Muscle layer of colon (tissue), 2 donors: ENCODE measurements around the gene LLGL2.

Experiments
- H3K27ac ChIP-seq: one replicate; pipeline ENCODE4 v1.7.0; 2013; ENCODE audit warnings: low read depth, mild to moderate bottlenecking, low read length, moderate library complexity
- H3K27me3 ChIP-seq, 2 donors: one replicate each; pipeline ENCODE4 v1.7.0; 2013; ENCODE audit warnings: low read length in 2 of 2, mild to moderate bottlenecking in 2 of 2; ENCODE audit not compliant: insufficient read depth in 2 of 2, control insufficient read depth in 1 of 2
- H3K36me3 ChIP-seq: one replicate; pipeline ENCODE4 v1.7.0; 2013; ENCODE audit warnings: mild to moderate bottlenecking, low read length; ENCODE audit not compliant: insufficient read depth
- H3K4me1 ChIP-seq: one replicate; pipeline ENCODE4 v1.7.0; 2013; ENCODE audit warnings: mild to moderate bottlenecking, low read length; ENCODE audit not compliant: insufficient read depth
- H3K4me3 ChIP-seq, 2 donors: one replicate each; pipeline ENCODE4 v1.7.0; 2013; ENCODE audit warnings: low read length in 2 of 2, low read depth in 1 of 2, mild to moderate bottlenecking in 1 of 2, moderate library complexity in 1 of 2
- H3K9ac ChIP-seq: one replicate; pipeline ENCODE4 v1.7.0; 2013; ENCODE audit warnings: low read length
- H3K9me3 ChIP-seq: one replicate; pipeline ENCODE4 v1.7.0; 2013; ENCODE audit warnings: mild to moderate bottlenecking, low read length
- donor health status: abdominal sarcoma.
- donor health status: Adenocarcinoma of cecum.

LLGL2 gene

DNA sequence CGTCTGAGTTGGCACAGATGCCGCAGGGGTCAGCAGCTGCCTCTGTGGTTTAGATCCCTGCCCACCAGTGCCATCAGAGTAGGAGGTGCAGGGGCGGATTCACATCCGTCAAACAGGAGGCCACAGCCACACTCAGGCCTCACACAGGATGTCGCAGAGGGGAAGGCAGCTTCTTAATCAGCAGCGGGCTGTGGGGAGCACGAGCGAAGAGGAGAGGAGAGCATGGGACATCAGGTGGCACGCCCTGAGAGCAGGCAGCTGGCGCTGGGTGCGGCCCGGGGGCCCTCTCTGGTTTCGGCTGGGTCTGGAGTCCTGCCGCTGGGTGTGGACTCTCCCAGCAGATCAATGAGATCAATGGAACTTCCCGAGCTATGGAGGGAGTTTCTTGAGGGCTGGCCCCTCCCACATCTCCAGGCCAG is 9.6 kb downstream of the LLGL2 start:
- no peaks in the 10 kb centered on the region for H3K4me1 ChIP-seq
- no peak overlapping the region for H3K4me3 ChIP-seq

DNA sequence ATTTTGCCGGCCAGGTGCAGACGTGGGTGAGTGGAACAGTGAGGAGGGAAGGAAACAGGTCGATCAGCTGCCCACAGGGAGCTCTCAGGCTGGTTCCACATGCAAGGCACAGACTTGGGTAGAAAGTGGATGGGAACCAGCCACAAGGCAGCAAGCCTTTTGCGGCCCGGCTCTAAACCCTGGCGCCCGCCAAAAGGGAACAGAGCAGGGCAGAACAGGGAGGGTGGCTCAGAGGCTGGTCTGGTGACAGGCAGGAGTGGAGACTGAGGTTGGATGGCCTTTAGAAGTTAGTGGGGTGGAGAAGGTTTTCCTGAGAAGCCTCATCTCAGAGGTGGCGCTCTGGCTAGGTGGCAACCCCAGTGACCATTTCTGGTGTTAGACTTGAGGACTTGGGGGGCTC is 10.4 kb downstream of the LLGL2 start:
- H3K9me3 ChIP-seq = no peaks in the 10 kb centered on the region
- no peaks in the 10 kb centered on the region for H3K27me3 ChIP-seq
- H3K36me3 ChIP-seq = no peaks in the 10 kb centered on the region
- H3K4me3 ChIP-seq = no peak overlapping the region
- H3K9ac ChIP-seq = no peak overlapping the region
- no peaks in the 10 kb centered on the region for H3K4me1 ChIP-seq
- H3K27ac ChIP-seq = no peak overlapping the region

More for the DNA sequence above, 9.6 kb downstream of the LLGL2 start:
- no peak overlapping the region for H3K9ac ChIP-seq
- no peaks in the 10 kb centered on the region for H3K9me3 ChIP-seq
- H3K27ac ChIP-seq = no peak overlapping the region
- no peaks in the 10 kb centered on the region for H3K27me3 ChIP-seq
- no peaks in the 10 kb centered on the region for H3K36me3 ChIP-seq

DNA sequence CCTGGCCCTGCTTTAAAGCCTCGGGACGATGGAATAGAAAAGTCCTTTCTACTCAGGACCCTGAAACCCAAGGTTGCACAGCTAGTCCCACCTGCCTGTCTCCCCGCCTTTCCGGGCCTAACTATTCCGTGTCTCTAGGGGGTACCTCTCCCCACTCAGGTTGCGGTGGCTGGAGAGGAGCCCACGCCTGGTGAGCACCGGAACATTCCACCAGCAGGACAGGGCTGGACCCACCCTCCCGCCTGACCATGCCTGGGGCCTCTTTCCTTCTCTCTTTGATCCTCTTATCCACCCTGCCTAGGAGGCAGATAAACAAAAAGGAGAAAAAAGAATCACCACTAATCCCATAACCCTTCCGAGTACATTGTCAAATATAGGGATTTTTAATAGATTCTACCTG is 10.9 kb downstream of the LLGL2 start:
- Histone ChIP-seq H3K4me1 (no peaks in the 10 kb centered on the region), H3K9me3 (no peaks in the 10 kb centered on the region), H3K36me3 (no peaks in the 10 kb centered on the region), H3K27ac (no peak overlapping the region), H3K9ac (no peak overlapping the region), H3K27me3 (no peaks in the 10 kb centered on the region), H3K4me3 (no peak overlapping the region)

DNA sequence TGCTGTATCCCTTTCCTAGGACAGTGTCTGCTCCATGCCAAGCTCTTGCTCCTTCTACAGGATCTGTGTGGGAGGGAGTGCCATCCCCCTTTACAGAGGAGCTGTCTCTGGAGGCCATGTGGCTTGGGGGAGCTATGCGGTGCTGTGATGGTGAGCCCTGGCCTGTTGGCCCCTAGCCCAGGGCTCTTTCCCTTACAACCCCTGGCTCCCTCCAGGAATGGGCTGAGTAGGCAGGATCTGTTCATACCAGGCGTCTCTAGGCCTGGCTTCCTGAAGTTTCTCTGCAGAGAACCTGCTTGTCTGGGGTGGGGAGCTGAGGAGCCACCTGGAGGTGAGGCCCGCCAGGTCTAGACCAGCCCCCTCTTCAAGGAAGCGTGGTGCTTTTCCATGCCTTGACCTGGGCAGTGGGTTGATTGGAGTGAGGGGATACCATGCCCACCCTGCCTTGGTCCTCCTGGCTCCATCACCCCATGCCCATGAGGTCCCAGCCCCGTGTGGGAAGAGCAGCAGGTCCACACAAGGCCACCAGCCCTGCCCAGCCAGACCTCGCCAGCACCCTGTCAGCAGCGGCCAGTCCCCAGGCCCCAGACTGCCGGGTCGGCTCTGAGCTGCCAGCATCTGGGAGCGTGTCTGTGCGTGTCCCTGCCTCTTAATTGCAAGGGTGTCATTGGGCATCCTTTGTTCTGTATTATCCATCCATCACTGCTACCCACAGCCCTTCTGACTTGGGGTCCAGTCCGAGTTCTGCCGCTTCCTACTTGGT is 14.7 kb downstream of the LLGL2 start:
- no peak overlapping the region for H3K27ac ChIP-seq
- H3K27me3 ChIP-seq = no peaks in the 10 kb centered on the region
- H3K36me3 ChIP-seq = no peaks in the 10 kb centered on the region
- H3K9me3 ChIP-seq = no peaks in the 10 kb centered on the region
- no peak overlapping the region for H3K4me3 ChIP-seq
- no peak overlapping the region for H3K9ac ChIP-seq
- H3K4me1 ChIP-seq = no peaks in the 10 kb centered on the region

DNA sequence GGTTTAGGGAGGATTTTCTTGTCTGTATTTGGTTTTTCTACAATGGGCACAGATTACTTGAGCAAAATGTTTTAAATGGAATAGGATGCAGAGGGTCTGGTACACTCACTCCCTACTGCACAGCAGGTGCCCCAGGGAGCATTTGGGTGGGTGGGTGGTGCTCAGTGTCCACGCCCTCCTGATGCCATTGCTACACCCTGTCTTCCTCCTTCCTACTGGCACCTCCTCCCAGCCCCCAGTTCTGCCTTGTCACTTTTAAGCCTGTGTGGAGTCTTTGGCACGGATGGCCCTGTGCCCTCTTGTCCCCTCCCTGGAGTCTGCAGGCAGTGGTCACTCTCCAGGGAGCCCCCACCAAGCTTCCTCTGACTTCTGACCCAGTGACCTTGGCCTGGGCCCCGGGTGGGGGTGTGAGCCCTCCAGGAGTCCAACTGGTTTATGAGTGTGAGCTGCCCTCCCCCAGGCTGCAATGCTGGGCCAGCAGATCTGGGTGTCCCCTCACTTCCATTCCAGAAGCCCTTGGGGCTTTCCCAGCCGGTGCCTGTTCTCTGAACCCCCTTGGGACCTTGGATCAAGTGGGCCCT is 15.5 kb downstream of the LLGL2 start:
- Histone ChIP-seq H3K9ac (no peak overlapping the region), H3K36me3 (no peaks in the 10 kb centered on the region), H3K4me3 (no peak overlapping the region), H3K9me3 (no peaks in the 10 kb centered on the region), H3K4me1 (no peaks in the 10 kb centered on the region), H3K27me3 (no peaks in the 10 kb centered on the region), H3K27ac (no peak overlapping the region)

DNA sequence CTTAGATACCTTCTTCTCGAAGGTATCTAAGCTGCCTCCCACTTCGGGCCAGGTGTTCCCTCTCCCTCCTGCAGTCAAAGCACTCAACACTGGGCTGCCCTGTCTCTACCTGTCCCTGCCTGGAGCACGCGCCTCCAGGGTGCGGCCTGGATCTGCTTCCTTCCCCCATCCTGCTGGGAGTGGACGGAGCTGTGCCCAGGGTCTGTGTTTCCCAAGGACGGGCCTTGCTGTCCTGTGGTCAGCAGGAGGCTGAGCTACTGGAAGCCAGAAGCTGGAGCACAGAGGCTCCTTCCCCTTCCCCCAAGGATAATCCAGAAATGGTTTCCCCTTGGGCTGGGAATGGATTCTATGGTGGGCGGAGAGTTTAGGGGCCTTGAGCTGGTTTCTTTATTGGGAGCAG is 16.7 kb downstream of the LLGL2 start:
- no peak overlapping the region for H3K27ac ChIP-seq
- H3K36me3 ChIP-seq = no peaks in the 10 kb centered on the region
- no peaks in the 10 kb centered on the region for H3K4me1 ChIP-seq
- H3K9me3 ChIP-seq = no peaks in the 10 kb centered on the region
- no peak overlapping the region for H3K9ac ChIP-seq
- H3K4me3 ChIP-seq = no peak overlapping the region
- H3K27me3 ChIP-seq = no peaks in the 10 kb centered on the region

DNA sequence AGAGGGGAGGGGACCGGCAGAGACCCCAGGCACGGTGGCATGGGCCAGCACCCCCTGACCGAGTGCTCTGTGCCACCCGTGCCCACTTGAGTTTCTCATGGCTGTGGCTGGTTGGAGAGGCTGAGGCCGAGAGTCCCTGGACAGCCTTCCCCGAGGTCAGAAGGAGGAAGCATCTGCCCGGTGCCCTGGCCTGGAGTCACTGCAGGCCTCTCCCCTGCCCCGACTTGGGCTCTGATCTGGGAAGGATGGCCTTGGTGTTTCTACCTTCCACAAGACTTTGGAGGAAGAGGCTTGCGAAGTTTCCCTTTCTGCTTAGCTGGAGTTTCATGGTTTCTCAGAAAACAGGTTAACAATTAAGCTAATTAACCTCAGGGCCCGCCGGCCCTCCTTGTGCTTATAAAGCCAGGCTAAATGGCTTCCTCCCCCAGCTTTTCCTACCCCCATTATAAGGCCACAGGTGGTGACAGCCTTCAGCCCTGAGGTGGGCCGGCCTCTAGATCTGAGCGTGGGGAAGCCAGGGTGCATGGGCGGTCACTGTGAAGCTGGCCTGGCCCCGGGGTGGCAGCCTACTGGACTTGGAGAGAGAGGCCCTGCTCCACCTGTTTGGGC is 17.3 kb downstream of the LLGL2 start:
- Histone ChIP-seq H3K9me3 (no peaks in the 10 kb centered on the region), H3K9ac (no peak overlapping the region), H3K36me3 (no peaks in the 10 kb centered on the region), H3K27ac (no peak overlapping the region), H3K27me3 (no peaks in the 10 kb centered on the region), H3K4me3 (no peak overlapping the region), H3K4me1 (no peaks in the 10 kb centered on the region)

DNA sequence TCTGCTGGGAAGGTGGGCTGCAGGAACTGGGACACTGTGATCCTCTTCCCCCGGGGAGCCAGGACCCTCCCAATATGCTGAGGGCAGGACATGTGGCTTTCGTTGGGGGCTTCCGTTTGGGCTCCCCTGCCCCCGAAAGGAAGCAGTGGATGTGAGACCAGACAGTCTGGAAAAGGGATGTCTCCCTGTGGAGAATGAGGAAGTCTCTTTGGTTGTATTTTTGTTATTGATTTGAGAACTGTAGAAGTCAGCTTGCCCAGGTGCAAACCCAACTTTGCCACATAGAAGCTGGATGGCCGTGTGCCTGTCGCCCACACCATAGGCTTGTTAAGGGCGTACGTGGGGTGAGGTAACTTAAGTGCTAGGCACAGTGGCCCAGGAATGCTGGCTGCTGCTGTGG is 18.8 kb downstream of the LLGL2 start:
- H3K4me3 ChIP-seq = no peak overlapping the region
- no peak overlapping the region for H3K9ac ChIP-seq
- H3K27me3 ChIP-seq = no peaks in the 10 kb centered on the region
- H3K27ac ChIP-seq = no peak overlapping the region
- no peaks in the 10 kb centered on the region for H3K36me3 ChIP-seq
- no peaks in the 10 kb centered on the region for H3K9me3 ChIP-seq
- H3K4me1 ChIP-seq = no peaks in the 10 kb centered on the region

DNA sequence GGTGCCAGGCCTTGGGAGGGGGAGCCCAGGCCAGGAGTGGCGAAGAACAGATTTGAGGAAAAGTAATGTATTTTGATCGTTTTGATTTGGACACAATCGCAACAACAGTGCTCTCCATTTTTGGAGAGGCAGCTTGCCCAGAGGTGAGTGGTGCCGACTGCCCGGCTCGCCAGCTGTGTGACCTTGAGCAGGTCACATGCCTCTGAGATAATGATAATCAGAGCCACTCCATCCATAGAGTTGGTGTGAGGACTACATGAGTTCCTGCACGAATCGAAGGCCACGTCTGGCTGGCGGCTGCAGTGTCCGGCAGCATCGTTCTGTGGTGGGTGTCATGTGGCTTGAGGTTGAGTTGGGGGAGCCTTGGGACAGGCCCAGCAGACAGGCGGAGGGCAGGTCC is 20.7 kb downstream of the LLGL2 start:
- Histone ChIP-seq H3K9ac (no peak overlapping the region), H3K4me3 (no peak overlapping the region), H3K27me3 (no peaks in the 10 kb centered on the region), H3K36me3 (no peaks in the 10 kb centered on the region), H3K27ac (no peak overlapping the region), H3K4me1 (no peaks in the 10 kb centered on the region), H3K9me3 (no peaks in the 10 kb centered on the region)

DNA sequence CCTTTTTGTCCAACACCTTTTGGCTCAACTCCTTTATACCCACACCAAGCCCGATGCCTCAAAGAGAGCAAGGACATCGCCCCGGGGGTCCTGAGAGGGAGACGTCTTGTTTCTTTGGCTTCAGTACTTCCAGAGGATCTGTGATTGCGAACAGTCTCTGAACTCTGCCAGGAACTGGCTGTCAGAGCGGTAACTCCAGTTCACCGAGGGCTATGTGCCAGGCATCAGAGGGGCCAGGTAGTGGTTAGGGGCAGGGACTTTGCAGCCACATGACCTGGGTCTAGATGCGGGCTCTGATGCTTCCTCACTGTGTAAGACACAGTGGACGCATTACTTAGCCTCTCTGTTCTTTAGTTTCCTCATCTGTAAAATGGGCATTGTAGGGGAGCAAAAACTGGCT is 21.6 kb downstream of the LLGL2 start:
- H3K27ac ChIP-seq = no peak overlapping the region
- no peak overlapping the region for H3K9ac ChIP-seq
- no peaks in the 10 kb centered on the region for H3K4me1 ChIP-seq

DNA sequence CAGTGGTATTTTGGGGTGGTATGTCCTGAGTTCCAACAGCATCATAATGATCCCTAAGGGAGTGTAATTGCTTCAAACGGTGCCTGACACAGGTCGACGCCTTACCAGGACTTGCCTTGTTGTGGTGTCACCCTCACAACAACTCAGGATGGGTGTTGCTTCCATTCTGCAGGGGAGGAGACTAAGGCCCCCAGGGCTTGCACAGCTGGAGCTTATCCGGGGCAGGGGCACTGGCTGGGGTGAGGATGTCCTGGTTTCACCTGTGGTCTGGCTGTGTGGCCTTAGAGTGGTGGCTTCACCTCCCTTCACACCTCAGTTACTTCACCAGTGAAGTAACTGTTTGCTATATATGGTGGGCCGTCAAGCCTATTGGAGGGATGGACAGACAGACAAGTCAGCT is 23.3 kb downstream of the LLGL2 start:
- H3K36me3 ChIP-seq = no peaks in the 10 kb centered on the region
- no peak overlapping the region for H3K4me3 ChIP-seq
- H3K9ac ChIP-seq = no peak overlapping the region
- no peaks in the 10 kb centered on the region for H3K27me3 ChIP-seq
- no peak overlapping the region for H3K27ac ChIP-seq
- no peaks in the 10 kb centered on the region for H3K9me3 ChIP-seq
- peaks cover 5% of the 10 kb centered on the region for H3K4me1 ChIP-seq

More for the DNA sequence above, 21.6 kb downstream of the LLGL2 start:
- Histone ChIP-seq H3K27me3 (no peaks in the 10 kb centered on the region), H3K36me3 (no peaks in the 10 kb centered on the region), H3K4me3 (no peak overlapping the region), H3K9me3 (no peaks in the 10 kb centered on the region)
